ENCODE results near the gene PPP2R5E.

PPP2R5E gene

GRCh38 chr14:63493246-63493645 is 49.9 kb downstream of the PPP2R5E start:
- peak overlapping the region; percentile 4 for H3K27ac ChIP-seq (ENCODE audit: low read depth, low read length, severe bottlenecking)

DNA sequence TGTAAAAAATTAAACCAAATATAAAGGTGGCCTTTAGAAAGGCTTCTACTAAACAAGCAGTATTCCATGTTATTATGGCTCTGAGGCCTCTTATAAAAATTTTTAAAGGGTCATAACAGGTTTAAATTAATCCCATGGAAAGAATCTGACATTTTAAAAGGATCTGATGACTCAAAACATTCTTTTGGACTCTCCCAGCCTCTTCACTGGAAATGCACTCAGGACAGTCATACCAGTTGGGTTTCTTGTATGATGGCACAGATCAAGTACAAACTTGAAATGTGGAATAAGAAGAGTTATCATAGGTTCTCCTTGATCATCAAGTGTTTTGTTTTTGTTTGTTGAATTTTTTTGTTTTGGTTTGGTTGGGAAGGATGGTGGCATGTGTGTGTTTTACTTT is 50.8 kb downstream of the PPP2R5E start:
- Histone ChIP-seq H3K9me3 (ENCODE audit: control insufficient read depth, low read length) (no peaks in the 10 kb centered on the region), H3K4me3 (ENCODE audit: extremely low read depth, insufficient read depth, low read length, poor library complexity, severe bottlenecking) (no peak overlapping the region), H3K27ac (ENCODE audit: low read depth, low read length, severe bottlenecking) (peak overlapping the region; percentile 4), H3K4me1 (ENCODE audit: control insufficient read depth, insufficient read depth, low read length, poor library complexity, severe bottlenecking) (no peaks in the 10 kb centered on the region), H3K36me3 (ENCODE audit: control insufficient read depth, insufficient read depth, low read length) (peaks cover under 1% of the 10 kb centered on the region)

More at GRCh38 chr14:63493246-63493645, 49.9 kb downstream of the PPP2R5E start:
- 80 to 100% methylated on average over 1 of the region's 7 CpGs for WGBS, 2 experiments (ENCODE audit: insufficient coverage in 2 of 2)
- no peaks in the 10 kb centered on the region for H3K9me3 ChIP-seq (ENCODE audit: control insufficient read depth, low read length)
- H3K4me1 ChIP-seq (ENCODE audit: control insufficient read depth, insufficient read depth, low read length, poor library complexity, severe bottlenecking): no peaks in the 10 kb centered on the region
- peaks cover 5% of the 10 kb centered on the region for H3K36me3 ChIP-seq (ENCODE audit: control insufficient read depth, insufficient read depth, low read length)
- no peak overlapping the region for H3K4me3 ChIP-seq (ENCODE audit: extremely low read depth, insufficient read depth, low read length, poor library complexity, severe bottlenecking)

- no peak overlapping the region for H3K4me3 ChIP-seq (ENCODE audit: extremely low read depth, insufficient read depth, low read length, poor library complexity, severe bottlenecking)
- H3K27ac ChIP-seq (ENCODE audit: low read depth, low read length, severe bottlenecking): no peak overlapping the region
- peaks cover 4% of the 10 kb centered on the region for H3K36me3 ChIP-seq (ENCODE audit: control insufficient read depth, insufficient read depth, low read length)
- H3K9me3 ChIP-seq (ENCODE audit: control insufficient read depth, low read length): no peaks in the 10 kb centered on the region
- WGBS, 2 experiments (ENCODE audit: insufficient coverage in 2 of 2): no CpG with 5 or more reads among the region's 1 CpG
- no peaks in the 10 kb centered on the region for H3K4me1 ChIP-seq (ENCODE audit: control insufficient read depth, insufficient read depth, low read length, poor library complexity, severe bottlenecking)
Measured at GRCh38 chr14:63487724-63488123, 55.5 kb downstream of the PPP2R5E start.

GRCh38 chr14:63486738-63487137 is 56.4 kb downstream of the PPP2R5E start:
- Histone ChIP-seq H3K4me1 (ENCODE audit: control insufficient read depth, insufficient read depth, low read length, poor library complexity, severe bottlenecking) (no peaks in the 10 kb centered on the region), H3K36me3 (ENCODE audit: control insufficient read depth, insufficient read depth, low read length) (peaks cover 4% of the 10 kb centered on the region), H3K4me3 (ENCODE audit: extremely low read depth, insufficient read depth, low read length, poor library complexity, severe bottlenecking) (no peak overlapping the region), H3K9me3 (ENCODE audit: control insufficient read depth, low read length) (no peaks in the 10 kb centered on the region), H3K27ac (ENCODE audit: low read depth, low read length, severe bottlenecking) (no peak overlapping the region)

DNA sequence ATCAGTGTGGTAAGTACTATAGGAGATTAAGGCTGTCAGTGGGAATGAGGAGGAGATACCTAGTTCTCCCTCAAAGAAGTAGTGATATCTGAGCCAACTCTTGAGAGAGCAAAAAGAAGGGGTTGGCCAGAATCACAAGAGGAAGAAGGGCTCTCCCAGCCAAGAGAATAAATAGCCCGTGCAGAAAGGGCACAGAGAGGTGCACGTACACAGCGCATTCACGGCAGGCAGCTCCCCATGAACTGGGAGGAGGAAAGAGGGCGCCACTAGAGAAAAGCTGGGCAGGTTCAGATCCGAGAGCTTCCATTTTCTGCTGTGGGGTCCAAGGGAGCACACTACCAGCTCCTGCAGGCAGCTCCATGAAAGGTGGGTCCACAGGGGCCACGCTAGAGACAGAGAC is 59.9 kb downstream of the PPP2R5E start:
- 94 to 97% methylated on average over 5 to 7 of the region's 7 CpGs for WGBS, 2 experiments (ENCODE audit: insufficient coverage in 2 of 2)
- H3K9me3 ChIP-seq (ENCODE audit: control insufficient read depth, low read length): no peaks in the 10 kb centered on the region
- H3K4me3 ChIP-seq (ENCODE audit: extremely low read depth, insufficient read depth, low read length, poor library complexity, severe bottlenecking): no peak overlapping the region
- peaks cover 4% of the 10 kb centered on the region for H3K36me3 ChIP-seq (ENCODE audit: control insufficient read depth, insufficient read depth, low read length)
- H3K27ac ChIP-seq (ENCODE audit: low read depth, low read length, severe bottlenecking): no peak overlapping the region
- no peaks in the 10 kb centered on the region for H3K4me1 ChIP-seq (ENCODE audit: control insufficient read depth, insufficient read depth, low read length, poor library complexity, severe bottlenecking)

GRCh38 chr14:63480599-63480998 is 62.6 kb downstream of the PPP2R5E start:
- no peak overlapping the region for H3K27ac ChIP-seq (ENCODE audit: low read depth, low read length, severe bottlenecking)
- 90 to 100% methylated on average over 3 of the region's 4 CpGs for WGBS, 2 experiments (ENCODE audit: insufficient coverage in 2 of 2)
- H3K4me1 ChIP-seq (ENCODE audit: control insufficient read depth, insufficient read depth, low read length, poor library complexity, severe bottlenecking): no peaks in the 10 kb centered on the region
- H3K4me3 ChIP-seq (ENCODE audit: extremely low read depth, insufficient read depth, low read length, poor library complexity, severe bottlenecking): no peak overlapping the region
- H3K36me3 ChIP-seq (ENCODE audit: control insufficient read depth, insufficient read depth, low read length): peaks cover 4% of the 10 kb centered on the region
- H3K9me3 ChIP-seq (ENCODE audit: control insufficient read depth, low read length): no peaks in the 10 kb centered on the region

DNA sequence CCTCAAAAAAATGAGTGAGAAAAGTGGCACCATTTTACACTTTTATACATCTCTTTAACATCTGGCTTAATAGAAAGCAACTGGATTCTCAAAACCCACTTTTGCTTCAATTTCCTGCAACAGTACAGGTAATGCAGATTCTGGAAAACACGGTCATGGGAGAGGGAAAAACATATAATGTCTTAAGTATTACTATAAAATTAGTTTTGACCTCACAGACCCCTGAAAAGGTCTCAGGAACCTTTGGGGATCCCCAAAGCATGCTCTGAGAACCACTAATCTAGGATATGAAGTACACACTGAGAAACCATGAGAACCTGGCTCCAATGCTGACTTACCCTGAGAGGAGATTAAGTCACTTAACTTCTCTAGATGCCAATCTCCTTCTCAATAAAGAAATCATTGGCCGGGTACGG is 64.7 kb downstream of the PPP2R5E start:
- peaks cover 6% of the 10 kb centered on the region for H3K4me1 ChIP-seq (ENCODE audit: control insufficient read depth, insufficient read depth, low read length, poor library complexity, severe bottlenecking)
- WGBS, 2 experiments (ENCODE audit: insufficient coverage in 2 of 2): 80 to 84% methylated on average over 2 of the region's 3 CpGs

GRCh38 chr14:63478010-63478409 is 65.2 kb downstream of the PPP2R5E start:
- WGBS, 2 experiments (ENCODE audit: insufficient coverage in 2 of 2): 88% methylated on average over 1 of the region's 2 CpGs; no CpG with 5 or more reads in 1 of the 2 experiments
- Histone ChIP-seq H3K4me1 (ENCODE audit: control insufficient read depth, insufficient read depth, low read length, poor library complexity, severe bottlenecking) (peaks cover 9% of the 10 kb centered on the region), H3K4me3 (ENCODE audit: extremely low read depth, insufficient read depth, low read length, poor library complexity, severe bottlenecking) (no peak overlapping the region), H3K36me3 (ENCODE audit: control insufficient read depth, insufficient read depth, low read length) (no peaks in the 10 kb centered on the region), H3K9me3 (ENCODE audit: control insufficient read depth, low read length) (no peaks in the 10 kb centered on the region), H3K27ac (ENCODE audit: low read depth, low read length, severe bottlenecking) (no peak overlapping the region)

More for the DNA sequence above, 64.7 kb downstream of the PPP2R5E start:
- Histone ChIP-seq H3K27ac (ENCODE audit: low read depth, low read length, severe bottlenecking) (no peak overlapping the region), H3K4me3 (ENCODE audit: extremely low read depth, insufficient read depth, low read length, poor library complexity, severe bottlenecking) (no peak overlapping the region), H3K9me3 (ENCODE audit: control insufficient read depth, low read length) (no peaks in the 10 kb centered on the region), H3K36me3 (ENCODE audit: control insufficient read depth, insufficient read depth, low read length) (peaks cover 2% of the 10 kb centered on the region)

- H3K4me1 ChIP-seq (ENCODE audit: control insufficient read depth, insufficient read depth, low read length, poor library complexity, severe bottlenecking): peaks cover 9% of the 10 kb centered on the region
- no peak overlapping the region for H3K27ac ChIP-seq (ENCODE audit: low read depth, low read length, severe bottlenecking)
- no peaks in the 10 kb centered on the region for H3K9me3 ChIP-seq (ENCODE audit: control insufficient read depth, low read length)
- H3K36me3 ChIP-seq (ENCODE audit: control insufficient read depth, insufficient read depth, low read length): no peaks in the 10 kb centered on the region
- H3K4me3 ChIP-seq (ENCODE audit: extremely low read depth, insufficient read depth, low read length, poor library complexity, severe bottlenecking): no peak overlapping the region
- no CpG with 5 or more reads among the region's 1 CpG for WGBS, 2 experiments (ENCODE audit: insufficient coverage in 2 of 2)
Measured at GRCh38 chr14:63477556-63477955, 65.6 kb downstream of the PPP2R5E start.

- Histone ChIP-seq H3K9me3 (ENCODE audit: control insufficient read depth, low read length) (no peaks in the 10 kb centered on the region), H3K27ac (ENCODE audit: low read depth, low read length, severe bottlenecking) (no peak overlapping the region), H3K36me3 (ENCODE audit: control insufficient read depth, insufficient read depth, low read length) (no peaks in the 10 kb centered on the region)
Measured at GRCh38 chr14:63475761-63476160, 67.4 kb downstream of the PPP2R5E start.

DNA sequence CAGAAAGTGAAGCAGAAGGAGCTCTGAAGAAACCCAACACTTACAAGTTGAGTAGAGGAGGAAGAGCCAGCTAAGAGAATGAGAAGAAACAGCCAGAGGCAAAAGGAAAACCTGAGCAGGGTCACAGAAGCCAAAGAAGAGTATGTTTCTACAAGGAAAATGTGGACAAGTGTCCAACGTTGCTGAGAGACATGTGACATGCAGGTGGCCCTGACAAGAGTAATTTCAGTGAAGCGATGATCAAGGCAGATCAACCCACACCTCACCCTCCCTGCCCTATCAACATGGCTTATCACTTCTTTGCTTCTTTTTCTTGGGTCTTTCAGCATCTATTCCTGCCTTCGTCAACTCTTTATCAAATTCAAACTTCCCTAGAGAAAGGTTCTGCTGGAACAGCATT is 68.3 kb downstream of the PPP2R5E start:
- peaks cover 9% of the 10 kb centered on the region for H3K4me1 ChIP-seq (ENCODE audit: control insufficient read depth, insufficient read depth, low read length, poor library complexity, severe bottlenecking)
- no peaks in the 10 kb centered on the region for H3K9me3 ChIP-seq (ENCODE audit: control insufficient read depth, low read length)
- H3K36me3 ChIP-seq (ENCODE audit: control insufficient read depth, insufficient read depth, low read length): no peaks in the 10 kb centered on the region
- H3K27ac ChIP-seq (ENCODE audit: low read depth, low read length, severe bottlenecking): no peak overlapping the region
- 89 to 100% methylated on average over 2 to 3 of the region's 3 CpGs for WGBS, 2 experiments (ENCODE audit: insufficient coverage in 2 of 2)
- no peak overlapping the region for H3K4me3 ChIP-seq (ENCODE audit: extremely low read depth, insufficient read depth, low read length, poor library complexity, severe bottlenecking)

More at GRCh38 chr14:63475761-63476160, 67.4 kb downstream of the PPP2R5E start:
- H3K4me3 ChIP-seq (ENCODE audit: extremely low read depth, insufficient read depth, low read length, poor library complexity, severe bottlenecking): no peak overlapping the region
- peaks cover 9% of the 10 kb centered on the region for H3K4me1 ChIP-seq (ENCODE audit: control insufficient read depth, insufficient read depth, low read length, poor library complexity, severe bottlenecking)

DNA sequence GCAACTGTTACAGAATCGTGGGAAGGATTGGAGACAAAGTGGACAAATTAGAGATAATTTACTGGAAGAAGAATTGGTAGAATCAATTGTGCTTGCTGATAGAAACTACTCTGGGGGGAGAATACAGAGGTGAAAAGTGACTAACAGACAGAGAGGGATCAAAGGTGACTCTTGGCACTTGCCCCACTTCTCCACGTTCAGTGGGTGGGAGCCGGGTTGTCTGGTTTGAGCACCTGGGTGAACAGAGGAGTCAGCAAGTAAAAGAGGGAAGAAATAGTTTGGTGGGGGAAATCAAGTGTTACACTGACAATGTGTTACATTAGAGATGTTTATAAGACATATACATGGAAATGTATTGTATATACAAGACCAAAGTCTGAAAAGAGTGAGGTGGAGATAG is 69.1 kb downstream of the PPP2R5E start:
- H3K36me3 ChIP-seq (ENCODE audit: control insufficient read depth, insufficient read depth, low read length): no peaks in the 10 kb centered on the region
- H3K4me1 ChIP-seq (ENCODE audit: control insufficient read depth, insufficient read depth, low read length, poor library complexity, severe bottlenecking): peaks cover 9% of the 10 kb centered on the region
- WGBS, 2 experiments (ENCODE audit: insufficient coverage in 2 of 2): 90 to 95% methylated on average over 3 of the region's 3 CpGs
- H3K9me3 ChIP-seq (ENCODE audit: control insufficient read depth, low read length): no peaks in the 10 kb centered on the region
- H3K27ac ChIP-seq (ENCODE audit: low read depth, low read length, severe bottlenecking): no peak overlapping the region
- no peak overlapping the region for H3K4me3 ChIP-seq (ENCODE audit: extremely low read depth, insufficient read depth, low read length, poor library complexity, severe bottlenecking)

All from mesodermal cell (in vitro differentiated cells).